Neural crest cell (in vitro differentiated cells): ENCODE results near the gene SEMA4D. TPM values are rescaled to one million over a fixed set of nuclear protein-coding genes. Genes with fewer than 3 reads are reported as not detected.
A peak's percentile ranks its signal among the peaks of the same experiment; 100 is the strongest.

Experiments used
- DNase-seq: peaks from one replicate; pipeline ENCODE4 v3.0.0; 2021; ENCODE audit warnings: low read depth, mixed read lengths, low spot score
- H3K27ac Mint-ChIP-seq: one replicate; pipeline ENCODE4 v1.8.0; 2021; ENCODE audit warnings: mild to moderate bottlenecking, mixed read lengths; ENCODE audit not compliant: unreplicated experiment
- H3K27me3 Mint-ChIP-seq: 2 replicates; pipeline ENCODE4 v1.8.0; 2021; ENCODE audit warnings: low read depth, mild to moderate bottlenecking, mixed read lengths
- H3K36me3 Mint-ChIP-seq: 2 replicates; pipeline ENCODE4 v1.8.0; 2021; ENCODE audit warnings: low read depth, mild to moderate bottlenecking, mixed read lengths
- H3K4me1 Mint-ChIP-seq: 2 replicates; pipeline ENCODE4 v1.8.0; 2021; ENCODE audit warnings: mixed read lengths
- H3K4me3 Mint-ChIP-seq: one replicate; pipeline ENCODE4 v1.8.0; 2021; ENCODE audit warnings: mild to moderate bottlenecking, mixed read lengths
- H3K9me3 Mint-ChIP-seq: 2 replicates; pipeline ENCODE4 v1.8.0; 2021; ENCODE audit warnings: mixed read lengths
- total RNA-seq: library from RNA; stranded (reverse); gene quantifications from 2 replicates; pipeline ENCODE4 v1.2.1, GENCODE V29; 2021
- TF ChIP-seq, protein P1 (sequence below): fragments of 200-600 bp; sonication (generic); conservative IDR thresholded peaks from 2 replicates; pipeline ENCODE4 v1.5.0; 2021; ENCODE audit warnings: antibody characterized with exemption, mild to moderate bottlenecking

The SEMA4D gene
- total RNA-seq, 1 donor from 2014 or later = 33.5 TPM

DNA sequence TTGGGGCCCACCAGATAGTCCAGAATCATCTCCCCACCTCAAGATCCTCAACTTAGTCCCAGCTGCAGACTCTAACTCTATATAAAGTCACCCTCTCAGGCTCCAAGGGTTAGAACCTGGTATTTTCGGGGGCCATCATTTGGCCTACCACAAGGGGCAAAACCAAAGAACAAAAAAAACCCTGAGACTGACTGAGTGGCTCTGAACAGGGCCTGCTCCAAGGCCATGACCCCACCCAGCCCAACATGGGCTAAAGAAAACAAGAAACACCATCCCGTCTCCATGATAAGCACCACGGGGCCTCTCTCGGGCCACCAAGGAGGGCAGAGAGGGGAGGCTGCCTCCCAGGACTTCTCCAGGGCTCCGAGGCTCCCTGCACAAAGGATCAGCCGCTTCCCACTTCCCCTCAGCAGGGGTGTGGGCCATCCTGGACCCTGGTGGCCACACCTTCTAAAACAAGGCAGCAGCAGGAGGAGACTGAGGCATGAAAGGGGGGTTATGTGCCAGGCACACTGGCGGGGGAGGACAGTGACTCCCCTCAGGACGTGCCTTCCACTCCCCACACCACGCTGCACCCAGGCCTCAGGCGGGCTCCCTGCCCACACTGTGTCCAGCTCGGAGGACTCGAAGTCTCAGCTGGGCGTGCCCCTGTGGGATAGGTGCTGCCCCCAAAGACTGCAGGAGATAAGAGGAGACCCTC lies 51.5 kb downstream of the SEMA4D start:
- H3K27ac Mint-ChIP-seq = peak overlapping the region; percentile 58
- H3K36me3 Mint-ChIP-seq = no peaks in the 10 kb centered on the region
- H3K27me3 Mint-ChIP-seq = no peaks in the 10 kb centered on the region
- DNase-seq = no peak
- peaks cover 40% of the 10 kb centered on the region for H3K4me1 Mint-ChIP-seq
- TF ChIP-seq, protein P1, sequence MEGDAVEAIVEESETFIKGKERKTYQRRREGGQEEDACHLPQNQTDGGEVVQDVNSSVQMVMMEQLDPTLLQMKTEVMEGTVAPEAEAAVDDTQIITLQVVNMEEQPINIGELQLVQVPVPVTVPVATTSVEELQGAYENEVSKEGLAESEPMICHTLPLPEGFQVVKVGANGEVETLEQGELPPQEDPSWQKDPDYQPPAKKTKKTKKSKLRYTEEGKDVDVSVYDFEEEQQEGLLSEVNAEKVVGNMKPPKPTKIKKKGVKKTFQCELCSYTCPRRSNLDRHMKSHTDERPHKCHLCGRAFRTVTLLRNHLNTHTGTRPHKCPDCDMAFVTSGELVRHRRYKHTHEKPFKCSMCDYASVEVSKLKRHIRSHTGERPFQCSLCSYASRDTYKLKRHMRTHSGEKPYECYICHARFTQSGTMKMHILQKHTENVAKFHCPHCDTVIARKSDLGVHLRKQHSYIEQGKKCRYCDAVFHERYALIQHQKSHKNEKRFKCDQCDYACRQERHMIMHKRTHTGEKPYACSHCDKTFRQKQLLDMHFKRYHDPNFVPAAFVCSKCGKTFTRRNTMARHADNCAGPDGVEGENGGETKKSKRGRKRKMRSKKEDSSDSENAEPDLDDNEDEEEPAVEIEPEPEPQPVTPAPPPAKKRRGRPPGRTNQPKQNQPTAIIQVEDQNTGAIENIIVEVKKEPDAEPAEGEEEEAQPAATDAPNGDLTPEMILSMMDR = no peak
- no peak overlapping the region for H3K4me3 Mint-ChIP-seq
- H3K9me3 Mint-ChIP-seq = no peaks in the 10 kb centered on the region

DNA sequence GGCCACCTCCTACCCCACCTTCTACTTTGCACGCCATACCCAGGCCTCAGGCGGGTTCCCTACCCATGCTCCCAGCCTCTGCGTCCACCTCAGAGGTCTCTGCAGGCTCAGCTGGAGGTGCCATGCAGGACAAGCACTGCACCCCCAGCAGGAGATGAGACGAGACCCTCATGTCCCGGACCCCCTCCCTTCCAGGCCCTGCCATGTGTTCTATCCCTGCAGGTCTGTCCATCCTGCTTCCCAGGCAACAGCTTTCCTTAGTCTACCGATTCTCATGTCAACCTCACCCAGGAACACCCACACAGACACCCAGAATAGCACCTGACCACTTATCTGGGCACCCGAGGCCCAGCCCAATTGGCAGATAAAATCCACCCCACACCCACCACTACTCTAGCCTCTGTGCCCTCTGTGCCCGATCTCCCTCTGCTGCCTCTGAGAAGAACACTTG lies 52.1 kb downstream of the SEMA4D start:
- Mint-ChIP-seq H3K9me3 (no peaks in the 10 kb centered on the region), H3K4me3 (no peak overlapping the region)

DNA sequence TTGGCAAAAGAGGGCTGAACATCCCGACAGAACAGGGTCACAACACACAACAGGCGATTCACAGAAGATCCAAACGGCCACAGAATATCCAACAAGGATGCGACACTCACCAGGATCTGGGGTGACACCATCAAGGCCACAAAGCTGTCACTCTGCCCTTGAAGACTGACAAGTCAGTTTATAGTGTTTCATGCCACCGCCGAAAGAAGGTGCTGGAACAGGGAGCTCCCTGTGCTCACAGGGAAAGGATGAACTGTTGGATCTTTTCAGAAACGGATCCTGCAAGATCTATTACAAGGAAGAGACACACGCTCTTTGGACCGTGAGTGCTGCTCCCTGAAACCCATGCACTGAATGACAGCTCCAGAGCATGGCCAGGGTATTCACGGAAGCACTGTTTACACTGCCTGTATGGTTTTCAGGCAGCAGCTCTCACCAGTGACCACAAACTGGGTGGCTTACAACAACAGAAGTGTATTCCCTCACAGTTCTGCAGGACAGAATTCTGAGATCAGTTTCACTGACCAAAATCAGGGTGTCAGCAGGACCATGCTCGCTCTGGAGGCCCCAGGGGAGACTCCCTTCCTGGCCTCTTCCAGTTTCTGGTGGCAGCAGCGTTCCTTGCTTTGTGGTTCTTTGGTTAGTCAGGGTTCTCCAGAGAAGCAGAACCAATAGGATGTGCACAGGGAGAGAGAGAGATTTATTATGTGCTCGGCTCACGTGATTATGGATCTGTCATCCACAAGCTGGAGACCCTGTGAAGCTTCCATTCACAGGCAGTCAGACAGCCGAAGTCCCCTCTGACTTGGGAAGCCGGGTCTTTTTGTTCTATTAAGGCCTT lies 52.8 kb downstream of the SEMA4D start:
- Mint-ChIP-seq H3K4me1 (peaks cover 38% of the 10 kb centered on the region), H3K9me3 (no peaks in the 10 kb centered on the region), H3K27me3 (peaks cover 2% of the 10 kb centered on the region), H3K27ac (peak overlapping the region; percentile 70), H3K36me3 (no peaks in the 10 kb centered on the region), H3K4me3 (no peak overlapping the region)
- TF ChIP-seq, protein P1 = no peak
- DNase-seq = no peak

More for the DNA sequence above, 52.1 kb downstream of the SEMA4D start:
- Mint-ChIP-seq H3K4me1 (peaks cover 38% of the 10 kb centered on the region), H3K27me3 (peaks cover 2% of the 10 kb centered on the region), H3K27ac (no peak overlapping the region), H3K36me3 (no peaks in the 10 kb centered on the region)
- TF ChIP-seq, protein P1 = no peak
- no peak for DNase-seq

DNA sequence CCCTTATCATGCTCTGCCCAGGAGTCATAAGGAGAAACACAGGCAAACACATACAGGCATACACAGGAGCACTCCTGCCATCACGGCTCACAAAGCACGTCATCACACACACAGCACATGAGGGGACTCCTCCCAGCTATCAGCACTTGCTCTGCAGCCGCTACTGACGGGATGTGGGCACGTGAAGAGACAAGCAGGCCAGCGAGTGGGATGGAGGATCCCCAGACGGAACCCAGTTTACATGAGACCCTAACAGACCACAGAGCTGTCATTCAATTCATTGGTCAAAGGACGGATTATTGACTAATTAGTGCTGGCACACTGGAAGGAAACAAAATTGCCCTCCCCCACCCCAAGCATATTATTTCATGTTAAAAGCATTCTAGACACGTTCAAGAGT lies 53.6 kb downstream of the SEMA4D start:
- Mint-ChIP-seq H3K36me3 (no peaks in the 10 kb centered on the region), H3K27me3 (peaks cover 2% of the 10 kb centered on the region), H3K4me3 (no peak overlapping the region), H3K9me3 (no peaks in the 10 kb centered on the region), H3K27ac (peak overlapping the region; percentile 70), H3K4me1 (peaks cover 41% of the 10 kb centered on the region)
- no peak for DNase-seq
- TF ChIP-seq, protein P1 = no peak

DNA sequence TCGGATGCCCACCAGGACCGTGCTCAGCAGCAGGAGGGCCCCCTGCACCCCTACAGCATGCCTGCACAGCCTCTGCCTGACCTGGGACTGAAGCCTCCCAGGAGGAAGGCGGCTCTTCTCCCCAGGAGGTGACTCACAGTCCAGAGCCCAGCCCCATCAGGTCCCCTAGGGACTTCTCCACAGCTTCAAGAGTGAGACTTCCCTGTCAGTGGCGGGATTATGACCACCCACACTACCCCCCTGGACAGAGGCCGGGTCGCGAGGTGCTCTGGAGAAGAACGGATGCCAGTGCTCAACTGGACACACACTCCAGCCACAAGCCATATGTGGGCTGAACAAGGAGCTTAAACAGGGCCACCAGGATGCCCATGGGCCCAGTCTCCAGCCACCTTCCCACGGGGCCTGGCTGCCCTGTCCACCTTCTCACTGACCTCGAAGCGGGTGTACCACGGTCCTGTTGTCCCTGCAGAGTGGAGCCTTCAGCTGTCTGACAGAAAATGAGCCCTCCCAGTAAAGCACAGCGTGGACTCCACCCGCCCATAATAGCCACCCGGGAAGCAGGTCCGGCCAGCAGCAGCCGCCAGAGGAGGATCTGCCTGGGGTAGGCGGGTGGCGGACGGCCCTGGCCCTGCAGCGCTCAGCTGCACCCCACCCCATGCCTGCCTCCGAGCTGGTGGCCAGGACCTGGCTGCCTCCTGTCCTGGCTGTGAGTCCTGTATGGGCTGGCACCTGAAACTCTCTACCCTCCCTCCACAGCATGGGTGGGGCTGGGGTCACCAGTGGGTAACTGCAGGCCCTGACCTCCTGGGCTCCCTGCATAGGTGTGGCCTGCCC lies 54.7 kb downstream of the SEMA4D start:
- DNase-seq = no peak
- H3K9me3 Mint-ChIP-seq = no peaks in the 10 kb centered on the region
- H3K4me1 Mint-ChIP-seq = peaks cover 30% of the 10 kb centered on the region

More for the DNA sequence above, 54.7 kb downstream of the SEMA4D start:
- Mint-ChIP-seq H3K27ac (no peak overlapping the region), H3K36me3 (no peaks in the 10 kb centered on the region), H3K27me3 (peaks cover 2% of the 10 kb centered on the region), H3K4me3 (no peak overlapping the region)
- TF ChIP-seq, protein P1 = no peak
